IMR-90 (cell line): ENCODE data around the gene AUNIP. TPM values are rescaled to one million over a fixed set of nuclear protein-coding genes. Genes with fewer than 3 reads are reported as not detected.

Experiments
- ATAC-seq: fragments of 200-7000 bp; cut with Tn5 transposase; 2 replicates; pipeline ENCODE4 v1.9.1; 2020; ENCODE audit warnings: low read depth, mild to moderate bottlenecking, moderate library complexity
- BruUV-seq: library from RNA; stranded (reverse); fragments of 400-500 nt; replicated peaks from 2 replicates; lab custom pipeline; 2021; lab: Mats Ljungman, UMichigan
- CTCF ChIA-PET: fragments of 300-600 bp; formaldehyde crosslinking; extraction: SDS; loops from one replicate; lab custom pipeline; 2021; ENCODE audit warnings: antibody characterized with exemption; lab: Yijun Ruan, JAX
- POLR2A ChIA-PET: fragments of 300-600 bp; sonication (Branson Sonifier 250); formaldehyde crosslinking; loops from one replicate; lab custom pipeline; 2022; ENCODE audit warnings: antibody characterized with exemption; ENCODE audit not compliant: unreplicated experiment; lab: Charles Lee
- DNase-seq: peaks from one replicate; pipeline ENCODE4 v3.0.0; 2013
- H2AFZ ChIP-seq: replicated peaks from 2 replicates; pipeline ENCODE3; 2013; ENCODE audit warnings: low read length, mild to moderate bottlenecking; ENCODE audit not compliant: poor library complexity
- H2AK5ac ChIP-seq: 2 replicates; pipeline ENCODE4 v1.6.1; 2013; ENCODE audit warnings: low read depth, low read length, inconsistent platforms
- H2AK9ac ChIP-seq: replicated peaks from 2 replicates; pipeline ENCODE3; 2013; ENCODE audit warnings: mild to moderate bottlenecking, low read depth, low read length, moderate library complexity; ENCODE audit not compliant: poor library complexity
- H2BK120ac ChIP-seq: 2 replicates; pipeline ENCODE4 v1.6.1; 2013; ENCODE audit warnings: low read depth, low read length, inconsistent platforms
- H2BK15ac ChIP-seq: 3 replicates; pipeline ENCODE4 v1.6.1; 2013; ENCODE audit warnings: low read depth, low read length, inconsistent platforms
- H2BK20ac ChIP-seq: 2 replicates; pipeline ENCODE4 v1.6.1; 2013; ENCODE audit warnings: low read depth, mild to moderate bottlenecking, inconsistent platforms, low read length, moderate library complexity
- H2BK5ac ChIP-seq: 2 replicates; pipeline ENCODE4 v1.6.1; 2013; ENCODE audit warnings: mild to moderate bottlenecking, low read depth, low read length, inconsistent platforms; ENCODE audit not compliant: poor library complexity, severe bottlenecking
- H3K14ac ChIP-seq: replicated peaks from 2 replicates; pipeline ENCODE4 v1.6.1; 2013; ENCODE audit warnings: low read depth, low read length, inconsistent platforms
- H3K18ac ChIP-seq: 2 replicates; pipeline ENCODE4 v1.6.1; 2013; ENCODE audit warnings: low read depth, low read length, control low read depth
- H3K23ac ChIP-seq: 2 replicates; pipeline ENCODE4 v1.6.1; 2013; ENCODE audit warnings: low read depth, low read length, inconsistent platforms
- H3K27ac ChIP-seq: 2 replicates; pipeline ENCODE4 v1.5.1; 2013; ENCODE audit warnings: mild to moderate bottlenecking, control low read depth, low read length; ENCODE audit not compliant: insufficient read depth
- H3K27me3 ChIP-seq: 2 replicates; pipeline ENCODE4 v1.6.1; 2013; ENCODE audit warnings: low read length; ENCODE audit not compliant: control insufficient read depth, insufficient read depth
- H3K36me3 ChIP-seq: 2 replicates; pipeline ENCODE4 v1.6.1; 2013; ENCODE audit warnings: low read length, mixed read lengths; ENCODE audit not compliant: control insufficient read depth, insufficient read depth
- H3K4ac ChIP-seq: 2 replicates; pipeline ENCODE4 v1.6.1; 2013; ENCODE audit warnings: low read depth, low read length, inconsistent platforms
- H3K4me1 ChIP-seq: 2 replicates; pipeline ENCODE4 v1.6.1; 2013; ENCODE audit warnings: low read length, mixed read lengths; ENCODE audit not compliant: control insufficient read depth, insufficient read depth
- H3K4me2 ChIP-seq: 2 replicates; pipeline ENCODE4 v1.6.1; 2013; ENCODE audit warnings: low read depth, mild to moderate bottlenecking, control low read depth, low read length, moderate library complexity
- H3K4me3 ChIP-seq: 2 replicates; pipeline ENCODE4 v1.5.1; 2013; ENCODE audit warnings: low read depth, mild to moderate bottlenecking, control low read depth, low read length, moderate library complexity; ENCODE audit not compliant: insufficient read depth
- H3K56ac ChIP-seq: 2 replicates; pipeline ENCODE4 v1.6.1; 2013; ENCODE audit warnings: low read length, inconsistent platforms; ENCODE audit not compliant: insufficient read depth; ENCODE audit errors: extremely low read depth
- H3K79me1 ChIP-seq, 2 experiments: 2 replicates each; pipeline ENCODE4 v1.6.1; 2013; ENCODE audit warnings: low read length in 2 of 2, inconsistent platforms in 1 of 2, low read depth in 1 of 2
- H3K9ac ChIP-seq: 2 replicates; pipeline ENCODE4 v1.6.1; 2013; ENCODE audit warnings: low read depth, low read length, control low read depth
- H3K9me1 ChIP-seq: 2 replicates; pipeline ENCODE4 v1.6.1; 2013; ENCODE audit warnings: low read length, inconsistent platforms; ENCODE audit not compliant: insufficient read depth
- H3K9me3 ChIP-seq: 2 replicates; pipeline ENCODE4 v1.6.1; 2013; ENCODE audit warnings: low read length; ENCODE audit not compliant: control insufficient read depth, insufficient read depth
- H4K20me1 ChIP-seq: 2 replicates; pipeline ENCODE4 v1.6.1; 2013; ENCODE audit warnings: low read length, inconsistent platforms; ENCODE audit not compliant: insufficient read depth
- H4K5ac ChIP-seq: 2 replicates; pipeline ENCODE4 v1.6.1; 2013; ENCODE audit warnings: mild to moderate bottlenecking, low read depth, low read length, control low read depth
- H4K8ac ChIP-seq, 2 experiments: 2 replicates each; pipeline ENCODE4 v1.6.1; 2013; ENCODE audit warnings: low read depth in 2 of 2, low read length in 2 of 2, control low read depth in 1 of 2, inconsistent platforms in 1 of 2
- H4K91ac ChIP-seq: 2 replicates; pipeline ENCODE4 v1.6.1; 2013; ENCODE audit warnings: low read depth, low read length, inconsistent platforms; ENCODE audit not compliant: insufficient read depth
- CEBPB ChIP-seq: IDR thresholded peaks from 2 replicates; pipeline ENCODE4 v1.6.1; 2012; ENCODE audit warnings: low read depth, low read length, improper control_type of control experiment
- CHD1 ChIP-seq: IDR thresholded peaks from 2 replicates; pipeline ENCODE4 v1.6.1; 2012; ENCODE audit warnings: low read depth, low read length, improper control_type of control experiment
- CTCF ChIP-seq: conservative IDR thresholded peaks from 2 replicates; pipeline ENCODE4 v1.5.1; 2012; ENCODE audit warnings: mild to moderate bottlenecking, low read depth, low read length, improper control_type of control experiment
- ELK1 ChIP-seq: fragments of 150-350 bp; IDR thresholded peaks from 2 replicates; pipeline ENCODE4 v1.6.1; 2016; ENCODE audit warnings: low read depth, mild to moderate bottlenecking, low read length, moderate library complexity, borderline replicate concordance
- FOS ChIP-seq: fragments of 150-350 bp; IDR thresholded peaks from 2 replicates; pipeline ENCODE4 v1.6.1; 2016; ENCODE audit warnings: low read depth, low read length
- MAFK ChIP-seq: IDR thresholded peaks from 2 replicates; pipeline ENCODE4 v1.6.1; 2012; ENCODE audit warnings: low read depth, low read length, improper control_type of control experiment
- MAZ ChIP-seq: IDR thresholded peaks from 2 replicates; pipeline ENCODE4 v1.6.1; 2012; ENCODE audit warnings: low read depth, mild to moderate bottlenecking, low read length, improper control_type of control experiment, moderate library complexity, borderline replicate concordance
- MXI1 ChIP-seq: IDR thresholded peaks from 2 replicates; pipeline ENCODE4 v1.6.1; 2012; ENCODE audit warnings: low read depth, mild to moderate bottlenecking, low read length, moderate library complexity, borderline replicate concordance
- NFE2L2 ChIP-seq: fragments of 150-350 bp; IDR thresholded peaks from 2 replicates; pipeline ENCODE4 v1.6.1; 2016; ENCODE audit warnings: low read depth, mild to moderate bottlenecking, low read length
- POLR2A ChIP-seq: IDR thresholded peaks from 2 replicates; pipeline ENCODE4 v1.6.1; 2012; ENCODE audit warnings: mild to moderate bottlenecking, low read depth, low read length
- RAD21 ChIP-seq: IDR thresholded peaks from 2 replicates; pipeline ENCODE4 v1.6.1; 2012; ENCODE audit warnings: low read length, improper control_type of control experiment
- RCOR1 ChIP-seq: IDR thresholded peaks from 2 replicates; pipeline ENCODE4 v1.6.1; 2012; ENCODE audit warnings: mild to moderate bottlenecking, low read length, improper control_type of control experiment; ENCODE audit not compliant: insufficient replicate concordance
- RFX5 ChIP-seq: IDR thresholded peaks from 2 replicates; pipeline ENCODE4 v1.8.0; 2012; ENCODE audit warnings: low read depth, mild to moderate bottlenecking, low read length, moderate library complexity
- SMC3 ChIP-seq: fragments of 150-350 bp; IDR thresholded peaks from 2 replicates; pipeline ENCODE4 v1.6.1; 2016; ENCODE audit warnings: low read depth, mild to moderate bottlenecking, antibody characterized with exemption, low read length, moderate library complexity
- USF2 ChIP-seq: fragments of 150-350 bp; IDR thresholded peaks from 2 replicates; pipeline ENCODE4 v1.6.1; 2017; ENCODE audit warnings: mild to moderate bottlenecking, antibody characterized with exemption, low read length, low read depth
- WGBS, 2 experiments: methylation state at CpG; one replicate each; pipeline versions ENCODE4 v1.1.5 to v1.1.7; 2013; ENCODE audit warnings: missing lambda C conversion rate in 2 of 2; ENCODE audit not compliant: insufficient read length in 1 of 2; ENCODE audit errors: extremely low coverage in 2 of 2; 5-methylcytosine and 5-hydroxymethylcytosine counted together
- dilution Hi-C: fragments of 300-500 bp; cut with HindIII; formaldehyde crosslinking; loops from one replicate; pipeline ENCODE4 v1.14.3; 2018; ENCODE audit warnings: low sequenced_read_pairs; ENCODE audit not compliant: unreplicated experiment
- in situ Hi-C: fragments of 300-500 bp; cut with MboI; formaldehyde crosslinking; loops from 3 replicates; pipeline ENCODE4 v1.14.3; 2019; ENCODE audit warnings: low sequenced_read_pairs, inconsistent platforms, mixed read lengths
- intact Hi-C: fragments of 100-400 bp; cut with micrococcal nuclease; formaldehyde crosslinking; loops from 2 replicates; pipeline ENCODE4 v1.10.0; 2022
- polyA plus RNA-seq, 3 experiments: library from polyadenylated mRNA; depleted of rRNA; stranded (reverse); fragments of >200 nt; gene quantifications; 2 replicates each; pipeline ENCODE4 v1.2.3, GENCODE V29; 2012; ENCODE audit warnings: low replicate concordance in 1 of 3
- total RNA-seq: library from RNA; depleted of rRNA; stranded (reverse); fragments of >200 nt; gene quantifications from 2 replicates; pipeline ENCODE4 v1.2.3, GENCODE V29; 2012

AUNIP gene
- total and polyA plus RNA-seq, 2 of the 4 experiments (the other 2 are of a cell fraction): 2.4 to 5.0 TPM

DNA sequence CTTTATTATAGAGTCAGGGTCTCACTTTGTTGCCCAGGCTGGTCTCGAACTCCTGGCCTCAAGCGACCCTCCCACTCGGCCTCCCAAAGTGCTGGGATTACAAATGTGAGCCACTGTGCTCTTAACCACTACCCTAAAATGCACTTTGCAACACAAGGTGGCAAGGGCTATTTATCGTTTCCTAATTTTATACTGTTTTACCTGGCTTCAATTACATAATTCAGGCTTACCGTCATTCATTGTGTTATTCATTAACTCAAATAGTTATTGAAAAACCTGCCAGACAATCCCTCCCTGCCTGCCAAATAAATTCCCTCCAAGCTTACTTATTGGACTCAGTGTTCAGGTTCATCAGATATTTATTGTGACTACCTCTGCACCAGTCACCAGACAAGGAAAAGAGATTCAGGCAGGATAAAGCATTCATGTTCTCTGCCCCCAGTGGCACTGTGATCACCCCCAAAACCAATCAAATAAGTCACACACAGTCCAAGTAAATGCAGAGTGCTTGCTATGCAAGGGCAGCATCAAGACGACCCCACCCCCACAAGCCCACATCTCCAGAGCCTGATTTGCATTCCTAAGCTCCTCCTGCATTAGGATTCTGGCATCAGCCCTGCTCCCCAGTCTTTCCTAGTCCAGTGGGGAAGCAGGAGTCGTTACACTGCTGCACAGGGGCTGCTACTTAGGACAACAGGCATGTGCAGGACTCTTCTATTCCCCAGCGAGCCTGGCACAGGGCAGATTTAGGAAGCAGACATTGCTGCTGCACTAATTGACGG, 8.1 kb upstream of the AUNIP start:
- DNase-seq: no peak
- in situ Hi-C loops (no loop called here), intact Hi-C loops (no loop called here), dilution Hi-C loops (no loop called here)
- no peak overlapping the region for H4K8ac ChIP-seq
- H3K9me3 ChIP-seq: no peaks in the 10 kb centered on the region
- POLR2A ChIA-PET: interaction anchor here (0.5 kb wide), 1 partner anchor 130 kb away, joined by 4 read pairs; the partner anchor contains the start of gene PAFAH2
- H3K56ac ChIP-seq: no peak overlapping the region
- no peak overlapping the region for H3K4ac ChIP-seq
- H4K20me1 ChIP-seq: peaks cover 8% of the 10 kb centered on the region; the same call in 1 of the 2 replicates
- H2AK9ac ChIP-seq: peak overlapping the region; percentile 63
- H3K36me3 ChIP-seq: peaks cover 34% of the 10 kb centered on the region
- no peak overlapping the region for H4K91ac ChIP-seq
- no peak overlapping the region for H2AK5ac ChIP-seq
- no peak overlapping the region for H2BK5ac ChIP-seq
- no peak overlapping the region for H2BK120ac ChIP-seq
- peaks cover 25 to 29% of the 10 kb centered on the region in 2 experiments for H3K79me1 ChIP-seq
- H3K27ac ChIP-seq: no peak overlapping the region
- H3K9me1 ChIP-seq: peaks cover 4% of the 10 kb centered on the region
- peak; percentile 51 for ATAC-seq
- WGBS, 2 experiments: 84% methylated on average over 6 of the region's 9 CpGs; no CpG with 5 or more reads in 1 of the 2 experiments
- no peak overlapping the region for H3K4me3 ChIP-seq
- H3K23ac ChIP-seq: no peak overlapping the region
- CTCF ChIA-PET: interaction anchor here (0.9 kb wide), 1 partner anchor 27 kb away, joined by 8 read pairs; no protein-coding TSS in a partner anchor
- peaks cover 3% of the 10 kb centered on the region for H3K4me1 ChIP-seq
- no peak overlapping the region for H4K5ac ChIP-seq
- H3K18ac ChIP-seq: no peak overlapping the region
- BruUV-seq: no TSS peak
- no peak overlapping the region for H3K4me2 ChIP-seq
- H2BK15ac ChIP-seq: no peak overlapping the region
- H3K9ac ChIP-seq: no peak overlapping the region
- H2BK20ac ChIP-seq: no peak overlapping the region
- peak overlapping the region; percentile 19 for H2AFZ ChIP-seq
- no peaks in the 10 kb centered on the region for H3K27me3 ChIP-seq
- H3K14ac ChIP-seq: no peak overlapping the region
- no peak for TF ChIP-seq NFE2L2
- no peak for TF ChIP-seq MAFK
- no peak for TF ChIP-seq CTCF
- no peak for TF ChIP-seq MAZ
- no peak for TF ChIP-seq RFX5
- TF ChIP-seq RAD21: no peak
- TF ChIP-seq CEBPB: no peak
- no peak for TF ChIP-seq RCOR1
- no peak for TF ChIP-seq MXI1
- no peak for TF ChIP-seq POLR2A
- TF ChIP-seq USF2: no peak
- no peak for TF ChIP-seq CHD1
- no peak for TF ChIP-seq FOS
- no peak for TF ChIP-seq SMC3
- no peak for TF ChIP-seq ELK1
